Upper lobe of left lung (tissue), 6 donors: ENCODE measurements around the gene COA6. TPM values are rescaled to one million over a fixed set of nuclear protein-coding genes. Genes with fewer than 3 reads are reported as not detected.

Experiments used
- ATAC-seq, 2 donors: fragments of 200-7000 bp; cut with Tn5 transposase; one replicate each; pipeline ENCODE4 v1.9.1; 2022; ENCODE audit warnings: mild to moderate bottlenecking in 2 of 2, moderate library complexity in 2 of 2; ENCODE audit not compliant: low FRiP score in 2 of 2
- DNase-seq, 2 donors: peaks; one replicate each; pipeline ENCODE4 v3.0.0-alpha.2; 2019 to 2020
- H3K27ac ChIP-seq, 4 donors: fragments of 200-600 bp; sonication (generic); one replicate each; pipeline ENCODE4 v1.5.1; 2016 to 2019
- H3K27me3 ChIP-seq, 4 donors: fragments of 200-600 bp; sonication (generic); one replicate each; pipeline ENCODE4 v1.5.1; 2017 to 2019
- H3K36me3 ChIP-seq, 4 donors: fragments of 200-600 bp; sonication (generic); one replicate each; pipeline ENCODE4 v1.5.1; 2016 to 2019
- H3K4me1 ChIP-seq, 4 donors: fragments of 200-600 bp; sonication (generic); one replicate each; pipeline ENCODE4 v1.5.1; 2018 to 2019
- H3K4me3 ChIP-seq, 4 donors: fragments of 200-600 bp; sonication (generic); one replicate each; pipeline ENCODE4 v1.5.1; 2017 to 2019; ENCODE audit warnings: mild to moderate bottlenecking in 2 of 4, moderate library complexity in 1 of 4
- H3K9me3 ChIP-seq, 4 donors: fragments of 200-600 bp; sonication (generic); one replicate each; pipeline ENCODE4 v1.5.1; 2018 to 2019
- CTCF ChIP-seq, 6 experiments: fragments of 450-650 bp in 4 of 6; fragments of 200-600 bp in 2 of 6; sonication (generic) in 2 of 6; IDR thresholded peaks; one replicate each; pipeline ENCODE4 v1.5.1; 2016 to 2019; ENCODE audit warnings: antibody characterized with exemption in 6 of 6
- EP300 ChIP-seq, 4 donors: sonication (generic); formaldehyde crosslinking; IDR thresholded peaks; one replicate each; pipeline ENCODE4 v1.5.1; 2017; ENCODE audit warnings: antibody characterized with exemption in 4 of 4, control low read depth in 2 of 4
- POLR2A ChIP-seq, 4 donors: fragments of 450-650 bp; IDR thresholded peaks; one replicate each; pipeline ENCODE4 v1.5.1; 2016 to 2017; ENCODE audit warnings: antibody characterized with exemption in 4 of 4, mild to moderate bottlenecking in 2 of 4
- POLR2AphosphoS5 ChIP-seq, 2 donors: sonication (generic); formaldehyde crosslinking; IDR thresholded peaks; one replicate each; pipeline ENCODE4 v1.5.1; 2017; ENCODE audit warnings: antibody characterized with exemption in 2 of 2
- WGBS, 2 donors: methylation state at CpG; one replicate each; pipeline ENCODE4 v1.1.5; 2017 to 2018; 5-methylcytosine and 5-hydroxymethylcytosine counted together
- total RNA-seq, 6 donors: library from RNA; depleted of rRNA in 4 of 6; stranded (reverse); fragments of >200 nt in 4 of 6; gene quantifications; one replicate each; pipeline versions ENCODE4 v1.1.0 to v1.2.1, GENCODE V29; 2016 to 2021
- donor health status: DM: no; HTN: no; CAD: no; lungs with moderate emphysema.
- donor health status: DM: no; HTN: yes; CAD: no; lungs with severe emphysema.

Gene COA6
- 10 to 100 TPM in 5 of 6 donors, 1 to 10 TPM in 1; 1.2 to 26.4 (median 15.3) TPM for total RNA-seq

- Histone ChIP-seq H3K9me3 (no peaks in the 10 kb centered on the region), H3K4me3 (peak within 1 kb of the TSS; percentile 66 to 90 (median 76)), H3K27me3 (no peaks in the 10 kb centered on the region), H3K27ac (peak within 1 kb of the TSS; percentile 97 to 99 (median 98)), H3K36me3 (peaks cover 6 to 25% (median 17%) of the 10 kb centered on the region in 4 donors), H3K4me1 (peaks cover 14 to 29% (median 17%) of the 10 kb centered on the region in 4 donors)
- ATAC-seq = peak; percentile 97 to 98
- WGBS, 2 donors = 1% methylated on average over 35 to 61 of the region's 62 CpGs
- peak; percentile 91 to 96 for DNase-seq
- TF ChIP-seq POLR2A (IDR thresholded peaks at IDR 0.05) (peak in 3 of 4 donors; percentile 75 to 88 (median 78)), EP300 (IDR thresholded peaks at IDR 0.05) (peak in 1 of 4 donors; percentile 48), POLR2AphosphoS5 (IDR thresholded peaks at IDR 0.05) (peak; percentile 91 to 94), CTCF (IDR thresholded peaks at IDR 0.05) (peak in 1 of 6 experiments; percentile 49)
Measured at GRCh38 chr1:234373064-234373958, at the start of gene COA6. TSS of gene COA6 (plus strand) at chr1:234373456. CDS start at chr1:234373467, 11 bp downstream.

- Histone ChIP-seq H3K27me3 (no peaks in the 10 kb centered on the region), H3K27ac (no peak overlapping the region), H3K4me1 (peaks cover 0 to 8% (median 4%) of the 10 kb centered on the region in 4 donors), H3K36me3 (no peaks in the 10 kb centered on the region), H3K9me3 (no peaks in the 10 kb centered on the region), H3K4me3 (no peak overlapping the region)
- TF ChIP-seq POLR2A (IDR thresholded peaks at IDR 0.05) (no peak), CTCF (IDR thresholded peaks at IDR 0.05) (no peak), POLR2AphosphoS5 (IDR thresholded peaks at IDR 0.05) (no peak), EP300 (IDR thresholded peaks at IDR 0.05) (no peak)
- 79 to 84% methylated on average over 6 of the region's 6 CpGs for WGBS, 2 donors
- ATAC-seq = no peak
- no peak for DNase-seq
Measured at GRCh38 chr1:234324821-234325220, 48.4 kb upstream of the COA6 start.

GRCh38 chr1:234325878-234326496, 47.3 kb upstream of the COA6 start:
- no peak for TF ChIP-seq CTCF (IDR thresholded peaks at IDR 0.05)
- TF ChIP-seq POLR2AphosphoS5 (IDR thresholded peaks at IDR 0.05) = no peak
- TF ChIP-seq EP300 (IDR thresholded peaks at IDR 0.05) = no peak
- no peak for TF ChIP-seq POLR2A (IDR thresholded peaks at IDR 0.05)
- Histone ChIP-seq H3K4me3 (peak overlapping the region in 3 of 4 donors; percentile 19 to 55 (median 40)), H3K36me3 (no peaks in the 10 kb centered on the region), H3K27me3 (no peaks in the 10 kb centered on the region), H3K9me3 (no peaks in the 10 kb centered on the region), H3K4me1 (peaks cover 0 to 8% (median 4%) of the 10 kb centered on the region in 4 donors), H3K27ac (no peak overlapping the region)
- ATAC-seq (no peak), DNase-seq (no peak)
- WGBS, 2 donors = 34 to 76% methylated on average over 7 of the region's 7 CpGs

- H3K4me3 ChIP-seq = peak overlapping the region in 3 of 4 donors; percentile 19 to 55 (median 40)
Measured at GRCh38 chr1:234326497-234327366, 46.5 kb upstream of the COA6 start.

More at GRCh38 chr1:234326497-234327366, 46.5 kb upstream of the COA6 start:
- TF ChIP-seq POLR2A (IDR thresholded peaks at IDR 0.05) (no peak), EP300 (IDR thresholded peaks at IDR 0.05) (no peak), CTCF (IDR thresholded peaks at IDR 0.05) (peak; percentile 52 to 70 (median 59)), POLR2AphosphoS5 (IDR thresholded peaks at IDR 0.05) (no peak)
- ATAC-seq (peak; percentile 69 to 89), DNase-seq (peak; percentile 39 to 43)
- Histone ChIP-seq H3K27ac (no peak overlapping the region), H3K36me3 (no peaks in the 10 kb centered on the region), H3K9me3 (no peaks in the 10 kb centered on the region), H3K4me1 (peaks cover 0 to 8% (median 4%) of the 10 kb centered on the region in 4 donors), H3K27me3 (no peaks in the 10 kb centered on the region)
- 27 to 28% methylated on average over 15 to 20 of the region's 20 CpGs for WGBS, 2 donors
